Lower leg skin (tissue), 3 donors: Measurements from ENCODE around the gene VIPAS39.

Experiments
- POLR2A ChIP-seq, 2 donors: fragments of 450-650 bp; IDR thresholded peaks; one replicate each; pipeline ENCODE4 v1.6.1; 2016 to 2017; ENCODE audit warnings: antibody characterized with exemption in 2 of 2, mild to moderate bottlenecking in 1 of 2, moderate library complexity in 1 of 2
- TF ChIP-seq, protein P1 (sequence below), 3 donors: fragments of 450-650 bp; IDR thresholded peaks; one replicate each; pipeline ENCODE4 v1.5.1; 2016; ENCODE audit warnings: antibody characterized with exemption in 3 of 3, mild to moderate bottlenecking in 3 of 3, moderate library complexity in 2 of 3

- TF ChIP-seq, protein P1, sequence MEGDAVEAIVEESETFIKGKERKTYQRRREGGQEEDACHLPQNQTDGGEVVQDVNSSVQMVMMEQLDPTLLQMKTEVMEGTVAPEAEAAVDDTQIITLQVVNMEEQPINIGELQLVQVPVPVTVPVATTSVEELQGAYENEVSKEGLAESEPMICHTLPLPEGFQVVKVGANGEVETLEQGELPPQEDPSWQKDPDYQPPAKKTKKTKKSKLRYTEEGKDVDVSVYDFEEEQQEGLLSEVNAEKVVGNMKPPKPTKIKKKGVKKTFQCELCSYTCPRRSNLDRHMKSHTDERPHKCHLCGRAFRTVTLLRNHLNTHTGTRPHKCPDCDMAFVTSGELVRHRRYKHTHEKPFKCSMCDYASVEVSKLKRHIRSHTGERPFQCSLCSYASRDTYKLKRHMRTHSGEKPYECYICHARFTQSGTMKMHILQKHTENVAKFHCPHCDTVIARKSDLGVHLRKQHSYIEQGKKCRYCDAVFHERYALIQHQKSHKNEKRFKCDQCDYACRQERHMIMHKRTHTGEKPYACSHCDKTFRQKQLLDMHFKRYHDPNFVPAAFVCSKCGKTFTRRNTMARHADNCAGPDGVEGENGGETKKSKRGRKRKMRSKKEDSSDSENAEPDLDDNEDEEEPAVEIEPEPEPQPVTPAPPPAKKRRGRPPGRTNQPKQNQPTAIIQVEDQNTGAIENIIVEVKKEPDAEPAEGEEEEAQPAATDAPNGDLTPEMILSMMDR (IDR thresholded peaks at IDR 0.05) = no peak
- peak in 1 of 2 donors; percentile 31 for TF ChIP-seq POLR2A (IDR thresholded peaks at IDR 0.05)
Observed at GRCh38 chr14:77457522-77458248, at the start of gene VIPAS39, which contains the start of gene AHSA1.
